T-cell (primary cell): ENCODE measurements around the gene TMEM69. TPM values are rescaled to one million over a fixed set of nuclear protein-coding genes. Genes with fewer than 3 reads are reported as not detected.
"Not testable (repeated sequence)": the region's sequence is repeated elsewhere in the genome, so short reads cannot be mapped to it uniquely, and the experiment has no call there.

ENCODE experiments used
- ATAC-seq, 4 experiments: fragments of 200-7000 bp in 3 of 4; fragments of 150-1000 bp in 1 of 4; cut with Tn5 transposase; replicated peaks in 1 of 4; 1 replicate in 3 of 4; 2 replicates in 1 of 4; pipeline ENCODE4 v1.10.0; 2021; ENCODE audit warnings: moderate library complexity in 3 of 4, mild to moderate bottlenecking in 2 of 4, moderate number of reproducible peaks in 1 of 4
- CTCF ChIA-PET, 2 donors: fragments of 300-600 bp; sonication (Branson Sonifier 250); formaldehyde crosslinking; loops; one replicate each; lab custom pipeline; 2022; ENCODE audit warnings: antibody characterized with exemption in 2 of 2; lab: Charles Lee
- POLR2A ChIA-PET, 2 donors: fragments of 300-600 bp; sonication (Branson Sonifier 250); formaldehyde crosslinking; loops; one replicate each; lab custom pipeline; 2022; ENCODE audit warnings: antibody characterized with exemption in 2 of 2; lab: Charles Lee
- DNase-seq, 35 experiments: peaks; one replicate each; pipeline versions ENCODE4 v3.0.0 to v3.0.0-alpha.2; 2013 to 2023
- H3K27ac ChIP-seq: one replicate; pipeline ENCODE4 v1.5.1; 2013; ENCODE audit warnings: low read length
- H3K27me3 ChIP-seq, 2 experiments: replicated peaks in 1 of 2; 1 replicate in 1 of 2; 2 replicates in 1 of 2; pipeline versions ENCODE4 v1.6.1 to v1.7.0; 2013; ENCODE audit warnings: low read length in 1 of 2, mixed read lengths in 1 of 2; ENCODE audit not compliant: control insufficient read depth in 2 of 2, insufficient read depth in 2 of 2; ENCODE audit errors: extremely low read depth in 1 of 2
- H3K36me3 ChIP-seq, 2 donors: 1 replicate in 1 of 2; 2 replicates in 1 of 2; pipeline versions ENCODE4 v1.6.1 to v1.7.0; 2013; ENCODE audit warnings: low read length in 1 of 2; ENCODE audit not compliant: control insufficient read depth in 2 of 2, insufficient read depth in 1 of 2; ENCODE audit errors: extremely low read depth in 1 of 2
- H3K4me1 ChIP-seq, 2 experiments: 1 replicate in 1 of 2; 2 replicates in 1 of 2; pipeline versions ENCODE4 v1.6.1 to v1.7.0; 2013; ENCODE audit warnings: low read length in 2 of 2, mixed read lengths in 1 of 2; ENCODE audit not compliant: insufficient read depth in 2 of 2, control insufficient read depth in 1 of 2; ENCODE audit errors: extremely low read depth in 1 of 2
- H3K4me3 ChIP-seq, 2 donors: 1 replicate in 1 of 2; 2 replicates in 1 of 2; pipeline versions ENCODE4 v1.5.1 to v1.7.0; 2013; ENCODE audit warnings: mild to moderate bottlenecking in 2 of 2, low read length in 1 of 2, moderate library complexity in 1 of 2; ENCODE audit not compliant: control insufficient read depth in 1 of 2; ENCODE audit errors: extremely low read depth in 1 of 2
- H3K9me3 ChIP-seq: 2 replicates; pipeline ENCODE4 v1.7.0; 2013
- H3K27ac Mint-ChIP-seq, 2 donors: one replicate each; pipeline ENCODE4 v1.8.0; 2020 to 2021; ENCODE audit warnings: mild to moderate bottlenecking in 2 of 2, mixed read lengths in 2 of 2
- H3K27me3 Mint-ChIP-seq, 2 donors: one replicate each; pipeline ENCODE4 v1.8.0; 2021 to 2022; ENCODE audit warnings: mixed read lengths in 2 of 2
- H3K36me3 Mint-ChIP-seq: one replicate; pipeline ENCODE4 v1.8.0; 2021; ENCODE audit warnings: mixed read lengths
- H3K4me1 Mint-ChIP-seq, 3 donors: one replicate each; pipeline ENCODE4 v1.8.0; 2020 to 2022; ENCODE audit warnings: mixed read lengths in 3 of 3, mild to moderate bottlenecking in 1 of 3
- H3K4me3 Mint-ChIP-seq, 3 donors: one replicate each; pipeline ENCODE4 v1.8.0; 2020 to 2022; ENCODE audit warnings: mild to moderate bottlenecking in 3 of 3, mixed read lengths in 3 of 3, moderate library complexity in 3 of 3
- H3K9me3 Mint-ChIP-seq, 3 donors: one replicate each; pipeline ENCODE4 v1.8.0; 2020 to 2022; ENCODE audit warnings: mixed read lengths in 3 of 3
- WGBS: methylation state at CpG from one replicate; pipeline ENCODE4 v1.1.5; 2013; ENCODE audit warnings: missing lambda C conversion rate; ENCODE audit not compliant: insufficient coverage; 5-methylcytosine and 5-hydroxymethylcytosine counted together
- total RNA-seq, 35 experiments: library from RNA in 6 of 35; stranded (reverse) in 6 of 35; fragments of 120-200 nt in 1 of 35; gene quantifications; one replicate each; pipeline versions ENCODE4 v1.2.1 to v1.2.4 and lab custom pipeline; 2013 to 2026

The TMEM69 gene
- total RNA-seq, 5 donors from 2014 or later (not counting 1 experiment from before 2014, with no cell fraction given), result 11.0 to 19.7 (median 16.5) TPM

DNA sequence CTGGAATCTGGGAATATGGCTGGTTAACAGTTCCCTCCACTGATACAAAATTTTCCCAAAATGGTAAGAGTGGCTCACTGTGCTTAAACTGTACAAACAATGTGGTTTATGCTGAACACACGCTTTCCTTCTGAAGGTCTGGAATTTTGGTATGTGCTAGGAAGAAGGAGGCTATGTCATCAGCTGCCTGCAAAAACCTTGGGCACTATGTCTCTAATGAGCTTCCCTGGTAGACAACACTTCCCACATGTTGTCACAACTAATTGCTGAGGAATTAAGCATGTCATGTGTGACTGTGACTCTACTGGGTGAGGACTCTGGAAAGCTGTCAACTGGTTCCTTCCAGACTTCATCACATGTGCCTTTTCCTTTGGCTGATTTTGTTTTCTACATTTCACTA lies 33.2 kb downstream of the TMEM69 start:
- Histone ChIP-seq H3K27me3 (no peaks in the 10 kb centered on the region), H3K4me3 (no peak overlapping the region), H3K9me3 (no peaks in the 10 kb centered on the region), H3K27ac (no peak overlapping the region), H3K4me1 (no peaks in the 10 kb centered on the region), H3K36me3 (peaks cover 4 to 8% of the 10 kb centered on the region in 2 donors)
- H3K4me3 Mint-ChIP-seq, result no peak overlapping the region
- no peaks in the 10 kb centered on the region for H3K4me1 Mint-ChIP-seq
- CTCF ChIA-PET, result no interaction called here
- H3K27ac Mint-ChIP-seq, result no peak overlapping the region
- peaks cover 13% of the 10 kb centered on the region for H3K36me3 Mint-ChIP-seq
- H3K9me3 Mint-ChIP-seq, result no peaks in the 10 kb centered on the region
- POLR2A ChIA-PET, result no interaction called here
- ATAC-seq (no peak), DNase-seq (no peak)
- WGBS, result 100% methylated on average over 1 of the region's 1 CpG
- H3K27me3 Mint-ChIP-seq, result no peaks in the 10 kb centered on the region

- peaks cover 14% of the 10 kb centered on the region for H3K36me3 Mint-ChIP-seq
- Histone ChIP-seq H3K27me3 (no peaks in the 10 kb centered on the region), H3K9me3 (no peaks in the 10 kb centered on the region), H3K4me3 (no peak overlapping the region), H3K4me1 (no peaks in the 10 kb centered on the region), H3K27ac (no peak overlapping the region), H3K36me3 (peaks cover 4 to 15% of the 10 kb centered on the region in 2 donors)
- no peak overlapping the region for H3K27ac Mint-ChIP-seq
- CTCF ChIA-PET, result no interaction called here
- ATAC-seq, result no peak
- no peaks in the 10 kb centered on the region for H3K27me3 Mint-ChIP-seq
- DNase-seq, result no peak
- no CpG with 5 or more reads among the region's 3 CpGs for WGBS
- H3K4me1 Mint-ChIP-seq, result no peaks in the 10 kb centered on the region
- POLR2A ChIA-PET, result no interaction called here
- H3K9me3 Mint-ChIP-seq, result no peaks in the 10 kb centered on the region
- no peak overlapping the region for H3K4me3 Mint-ChIP-seq
Observed at GRCh38 chr1:45722809-45723208, 34.8 kb downstream of the TMEM69 start.

DNA sequence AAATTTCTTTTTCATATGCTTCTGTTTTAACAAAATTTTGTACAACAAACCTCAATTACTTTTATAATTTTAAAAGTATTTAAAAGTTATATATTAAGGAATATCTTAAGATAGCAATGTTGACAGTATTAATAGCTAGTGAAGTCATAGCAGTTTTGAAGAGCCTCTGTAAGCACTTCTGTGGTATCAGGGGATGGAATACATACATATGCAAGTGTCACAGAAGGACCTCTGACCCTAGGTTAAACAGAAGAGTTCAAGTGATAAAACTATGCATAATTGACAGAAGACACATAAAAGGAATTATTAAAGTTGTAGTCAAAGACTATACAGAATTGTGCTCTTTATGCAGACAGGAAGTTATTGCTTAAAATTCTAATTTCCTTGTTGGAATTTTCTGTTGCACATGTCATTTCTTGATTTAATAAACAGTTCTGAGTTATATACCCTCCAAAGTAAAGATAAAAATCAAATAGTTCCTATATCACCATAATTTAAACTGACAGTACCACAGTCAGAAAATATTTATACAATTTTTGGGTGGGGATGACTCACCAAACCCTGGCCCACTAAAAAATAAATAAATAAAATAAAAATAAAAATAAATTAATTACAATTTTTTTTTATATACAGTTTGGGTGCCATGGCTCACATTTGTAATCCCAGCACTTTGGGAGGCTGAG lies 35.4 kb downstream of the TMEM69 start:
- Histone ChIP-seq H3K9me3 (no peaks in the 10 kb centered on the region), H3K4me3 (no peak overlapping the region), H3K27ac (no peak overlapping the region), H3K27me3 (no peaks in the 10 kb centered on the region), H3K36me3 (peaks cover under 1 to 11% of the 10 kb centered on the region in 2 donors), H3K4me1 (no peaks in the 10 kb centered on the region)
- Mint-ChIP-seq H3K4me3 (no peak overlapping the region), H3K27ac (no peak overlapping the region), H3K27me3 (no peaks in the 10 kb centered on the region), H3K9me3 (no peaks in the 10 kb centered on the region), H3K4me1 (no peaks in the 10 kb centered on the region), H3K36me3 (peaks cover 14% of the 10 kb centered on the region)
- CTCF ChIA-PET, result no interaction called here
- POLR2A ChIA-PET, result interaction anchor here in 1 of 2 donors (0.6 kb wide), 1 partner anchor 1059 kb away, joined by 3 read pairs; no protein-coding TSS in a partner anchor
- no peak for DNase-seq
- ATAC-seq, result no peak

DNA sequence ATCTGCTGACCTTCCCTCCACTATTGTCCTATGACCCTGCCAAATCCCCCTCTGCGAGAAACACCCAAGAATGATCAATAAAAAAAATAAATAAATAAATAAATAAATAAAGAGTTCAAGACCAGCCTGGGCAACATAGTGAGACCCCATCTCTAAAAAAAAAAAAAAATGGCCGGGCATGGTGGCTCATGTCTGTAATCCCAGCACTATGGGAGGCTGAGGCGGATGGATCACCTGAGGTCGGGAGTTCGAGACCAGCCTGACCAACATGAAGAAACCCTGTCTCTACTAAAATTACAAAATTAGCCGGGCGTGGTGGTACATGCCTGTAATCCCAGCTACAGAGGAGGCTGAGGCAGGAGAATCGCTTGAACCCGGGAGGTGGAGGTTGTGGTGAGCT lies 38.0 kb downstream of the TMEM69 start:
- WGBS, result no CpG with 5 or more reads among the region's 9 CpGs
- POLR2A ChIA-PET, result not testable (repeated sequence)

GRCh38 chr1:45730075-45730779 lies 42.2 kb downstream of the TMEM69 start:
- peaks cover 0 to 11% of the 10 kb centered on the region in 2 donors for H3K36me3 ChIP-seq
- Mint-ChIP-seq H3K27me3 (no peaks in the 10 kb centered on the region), H3K9me3 (no peaks in the 10 kb centered on the region), H3K36me3 (peaks cover 15% of the 10 kb centered on the region), H3K4me1 (peaks cover 12 to 24% (median 17%) of the 10 kb centered on the region in 3 donors), H3K27ac (peak overlapping the region in 1 of 2 donors; percentile 4), H3K4me3 (no peak overlapping the region)
- ATAC-seq (no peak), DNase-seq (no peak)
- WGBS, result no CpG with 5 or more reads among the region's 3 CpGs
- H3K9me3 ChIP-seq, result no peaks in the 10 kb centered on the region
- H3K27me3 ChIP-seq, result no peaks in the 10 kb centered on the region
- no peak overlapping the region for H3K4me3 ChIP-seq
- CTCF ChIA-PET, result no interaction called here
- no peak overlapping the region for H3K27ac ChIP-seq
- H3K4me1 ChIP-seq, result no peaks in the 10 kb centered on the region
- POLR2A ChIA-PET, result no interaction called here

More for the DNA sequence above, 38.0 kb downstream of the TMEM69 start:
- H3K4me1 ChIP-seq, H3K9me3 ChIP-seq, H3K27me3 ChIP-seq, H3K4me3 ChIP-seq, H3K4me1 Mint-ChIP-seq, ATAC-seq, H3K27ac ChIP-seq, H3K4me3 Mint-ChIP-seq, H3K9me3 Mint-ChIP-seq, DNase-seq, H3K27ac Mint-ChIP-seq, H3K27me3 Mint-ChIP-seq: not testable (repeated sequence)
- H3K36me3 ChIP-seq, result peaks cover 0 to 11% of the 10 kb centered on the region in 2 donors
- peaks cover 21% of the 10 kb centered on the region for H3K36me3 Mint-ChIP-seq
- CTCF ChIA-PET, result interaction anchor here in 1 of 2 donors (0.6 kb wide), 1 partner anchor 1394 kb away, joined by 3 read pairs; no protein-coding TSS in a partner anchor

DNA sequence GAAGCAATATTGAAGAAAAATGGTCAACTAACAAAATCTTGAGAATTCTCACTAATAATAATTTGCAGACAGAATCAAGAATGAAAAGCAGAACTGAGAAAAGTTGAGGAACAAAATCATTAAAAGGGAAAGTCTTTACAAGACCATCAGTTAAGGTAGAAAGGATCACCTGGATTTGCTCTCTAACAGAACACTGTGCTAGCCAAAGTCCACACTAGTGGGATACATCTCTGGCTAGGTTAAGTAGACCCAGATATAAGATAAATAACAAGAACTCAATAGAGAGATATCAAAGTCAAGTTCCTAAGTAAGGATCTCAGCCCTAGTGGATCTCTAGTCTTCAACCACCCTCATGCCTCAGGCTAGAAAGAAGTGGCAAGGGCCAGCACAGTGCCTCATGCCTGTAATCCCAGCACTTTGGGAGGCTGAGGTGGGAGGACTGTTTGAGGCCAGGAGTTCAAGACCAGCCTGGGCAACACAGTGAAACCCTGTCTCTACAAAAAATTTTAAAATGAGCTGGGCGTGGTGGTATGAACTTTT lies 42.9 kb downstream of the TMEM69 start:
- H3K27ac Mint-ChIP-seq, result peak overlapping the region in 1 of 2 donors; percentile 4
- Histone ChIP-seq H3K4me3 (no peak overlapping the region), H3K27me3 (no peaks in the 10 kb centered on the region), H3K9me3 (no peaks in the 10 kb centered on the region), H3K4me1 (no peaks in the 10 kb centered on the region), H3K27ac (no peak overlapping the region), H3K36me3 (peaks cover 0 to 11% of the 10 kb centered on the region in 2 donors)
- ATAC-seq (no peak), DNase-seq (no peak)
- peaks cover 15% of the 10 kb centered on the region for H3K36me3 Mint-ChIP-seq
- H3K4me1 Mint-ChIP-seq, result peaks cover 12 to 24% (median 17%) of the 10 kb centered on the region in 3 donors
- no peaks in the 10 kb centered on the region for H3K9me3 Mint-ChIP-seq
- no peak overlapping the region for H3K4me3 Mint-ChIP-seq
- ChIA-PET CTCF (no interaction called here), POLR2A (no interaction called here)
- H3K27me3 Mint-ChIP-seq, result no peaks in the 10 kb centered on the region
- 90% methylated on average over 1 of the region's 1 CpG for WGBS
